Dendritic cell treated with granulocyte-macrophage colony-stimulating factor and Interleukin-4, amounts not matched to agents 40 ng/mL and 50 ng/mL, for 4 days (primary cell): ENCODE data around the gene COX19.

Experiments
- H3K27ac Mint-ChIP-seq: one replicate; pipeline ENCODE4 v1.8.0; 2022; ENCODE audit warnings: mild to moderate bottlenecking, mixed read lengths
- H3K27me3 Mint-ChIP-seq: one replicate; pipeline ENCODE4 v1.8.0; 2022; ENCODE audit warnings: mild to moderate bottlenecking, mixed read lengths
- H3K36me3 Mint-ChIP-seq: one replicate; pipeline ENCODE4 v1.8.0; 2022; ENCODE audit warnings: low read depth, mixed read lengths
- H3K4me1 Mint-ChIP-seq: one replicate; pipeline ENCODE4 v1.8.0; 2022; ENCODE audit warnings: low read depth, mixed read lengths
- H3K4me3 Mint-ChIP-seq: one replicate; pipeline ENCODE4 v1.8.0; 2022; ENCODE audit warnings: mild to moderate bottlenecking, moderate library complexity, mixed read lengths
- H3K9me3 Mint-ChIP-seq: one replicate; pipeline ENCODE4 v1.8.0; 2022; ENCODE audit warnings: mixed read lengths
- intact Hi-C: fragments of 100-400 bp; cut with micrococcal nuclease; formaldehyde crosslinking; loops from one replicate; pipeline ENCODE4 v1.15.0; 2022

COX19 gene

DNA sequence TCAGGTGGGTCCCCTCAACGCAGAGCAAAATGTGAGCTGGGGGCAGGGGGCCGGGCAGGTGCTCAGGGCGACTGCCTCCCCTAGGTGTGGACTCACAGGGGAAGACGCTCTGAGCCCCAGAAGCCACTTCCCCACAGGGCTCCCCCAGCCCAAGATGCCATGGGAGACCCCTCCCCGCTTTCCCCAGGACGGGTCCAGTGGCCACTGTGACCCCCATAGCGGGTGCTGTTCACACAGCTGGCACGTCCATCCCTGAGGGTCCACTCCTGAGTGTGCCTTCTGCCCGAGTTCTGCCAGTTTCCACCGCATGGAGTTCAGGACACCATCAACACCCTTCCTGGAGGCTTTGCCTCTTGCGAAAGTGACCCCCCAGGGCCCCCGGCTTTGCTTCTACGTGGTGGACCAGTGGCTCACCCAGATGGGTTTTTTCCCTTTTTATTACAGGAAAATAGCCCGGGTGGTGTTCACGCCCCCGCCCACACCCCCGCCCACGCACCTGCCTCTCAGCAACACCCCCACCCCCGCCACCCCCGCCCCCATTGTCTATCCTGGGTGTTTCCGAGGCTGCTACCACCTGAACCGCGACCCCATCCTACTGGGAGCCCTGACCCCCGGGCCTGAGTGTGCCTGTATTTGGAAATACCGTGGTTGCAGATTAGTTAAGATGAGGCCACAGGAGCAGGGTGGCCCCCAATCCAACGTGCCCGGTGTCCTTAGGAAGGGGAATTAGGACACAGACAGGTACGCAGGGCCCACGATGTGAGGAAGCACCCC is 52.8 kb downstream of the COX19 start:
- Mint-ChIP-seq H3K27ac (peak overlapping the region; percentile 79), H3K36me3 (peaks cover 81% of the 10 kb centered on the region), H3K4me3 (peak overlapping the region; percentile 51), H3K4me1 (peaks cover 86% of the 10 kb centered on the region), H3K9me3 (no peaks in the 10 kb centered on the region), H3K27me3 (peaks cover 6% of the 10 kb centered on the region)
- intact Hi-C loops: loop anchor here (1.0 to 10.0 kb wide), 2 partner anchors 12 to 142 kb away; no protein-coding TSS in a partner anchor

- Mint-ChIP-seq H3K36me3 (peaks cover 77% of the 10 kb centered on the region), H3K4me3 (no peak overlapping the region), H3K27ac (peak overlapping the region; percentile 79), H3K9me3 (no peaks in the 10 kb centered on the region), H3K4me1 (peaks cover 79% of the 10 kb centered on the region), H3K27me3 (peaks cover 6% of the 10 kb centered on the region)
- intact Hi-C loops: loop anchor here (1.0 to 10.0 kb wide), 2 partner anchors 11 to 143 kb away; no protein-coding TSS in a partner anchor
These were observed 53.6 kb downstream of the COX19 start for GRCh38 chr7:921581-922333.

DNA sequence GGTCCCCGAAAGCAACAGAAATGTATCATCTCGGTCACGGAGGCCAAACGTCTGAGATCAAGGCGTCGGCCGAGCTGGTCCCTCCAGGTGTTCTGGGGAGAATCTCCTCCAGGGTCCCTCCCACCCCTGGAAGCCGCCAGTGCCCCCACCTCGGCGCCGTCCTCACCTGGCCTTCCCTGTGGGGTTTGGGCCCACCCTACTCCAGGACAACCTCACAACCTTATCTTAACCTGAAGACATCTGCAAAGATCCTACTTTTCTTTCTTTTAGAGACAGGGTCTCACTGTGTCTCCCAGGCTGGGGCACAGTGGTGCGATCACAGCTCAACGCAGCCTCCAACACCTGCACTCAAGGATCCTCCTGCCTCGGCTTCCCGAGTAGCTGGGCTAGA is 54.3 kb downstream of the COX19 start:
- no peak overlapping the region for H3K27ac Mint-ChIP-seq
- no peaks in the 10 kb centered on the region for H3K9me3 Mint-ChIP-seq
- H3K36me3 Mint-ChIP-seq: peaks cover 76% of the 10 kb centered on the region
- no peak overlapping the region for H3K4me3 Mint-ChIP-seq
- intact Hi-C loops: loop anchor here (10.0 kb wide), 1 partner anchor 144 kb away; no protein-coding TSS in a partner anchor
- peaks cover 9% of the 10 kb centered on the region for H3K27me3 Mint-ChIP-seq
- peaks cover 79% of the 10 kb centered on the region for H3K4me1 Mint-ChIP-seq

DNA sequence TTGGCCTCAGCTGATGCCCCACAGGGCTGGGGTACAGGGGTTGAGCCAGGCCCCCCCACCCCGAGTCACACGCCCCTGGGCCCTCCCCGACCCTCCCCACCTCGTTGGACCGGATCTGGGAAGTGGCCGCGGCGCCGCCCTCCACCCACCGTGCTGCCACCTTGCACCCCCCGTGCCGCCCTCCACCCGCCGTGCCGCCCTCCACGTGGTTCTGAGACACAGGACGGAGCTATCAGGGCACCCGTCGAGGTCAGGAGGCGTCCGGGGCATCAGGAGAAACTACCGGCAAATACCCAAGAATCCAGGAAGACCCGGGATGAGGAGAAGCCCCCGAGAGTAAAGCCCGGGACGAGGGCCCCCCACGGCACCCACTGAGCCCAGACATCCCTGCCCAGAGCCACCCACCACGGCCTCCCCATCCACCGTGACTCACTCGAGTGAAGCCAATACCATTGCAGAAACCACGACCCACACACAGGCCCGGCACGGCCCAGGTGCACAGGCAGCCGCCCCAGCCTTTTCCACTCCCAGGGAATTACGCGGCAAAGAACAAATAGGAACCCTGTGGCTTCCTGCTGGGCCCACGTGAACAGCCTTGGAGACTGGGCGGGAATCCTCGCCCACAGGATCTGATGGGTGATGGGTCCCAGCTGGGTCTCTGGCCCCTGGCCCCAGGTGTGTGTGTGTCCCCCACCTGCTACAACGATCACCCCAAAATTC is 54.8 kb downstream of the COX19 start:
- Mint-ChIP-seq H3K36me3 (peaks cover 76% of the 10 kb centered on the region), H3K9me3 (no peaks in the 10 kb centered on the region), H3K27ac (no peak overlapping the region), H3K4me1 (peaks cover 79% of the 10 kb centered on the region), H3K27me3 (peaks cover 9% of the 10 kb centered on the region), H3K4me3 (no peak overlapping the region)
- intact Hi-C loops: loop anchor here (10.0 kb wide), 1 partner anchor 144 kb away; no protein-coding TSS in a partner anchor

GRCh38 chr7:919924-920341 is 55.4 kb downstream of the COX19 start:
- peaks cover 9% of the 10 kb centered on the region for H3K27me3 Mint-ChIP-seq
- H3K36me3 Mint-ChIP-seq: peaks cover 80% of the 10 kb centered on the region
- H3K4me3 Mint-ChIP-seq: no peak overlapping the region
- intact Hi-C loops: loop anchor here (10.0 kb wide), 1 partner anchor 145 kb away; no protein-coding TSS in a partner anchor
- H3K9me3 Mint-ChIP-seq: no peaks in the 10 kb centered on the region
- peak overlapping the region; percentile 7 for H3K27ac Mint-ChIP-seq
- peaks cover 81% of the 10 kb centered on the region for H3K4me1 Mint-ChIP-seq

DNA sequence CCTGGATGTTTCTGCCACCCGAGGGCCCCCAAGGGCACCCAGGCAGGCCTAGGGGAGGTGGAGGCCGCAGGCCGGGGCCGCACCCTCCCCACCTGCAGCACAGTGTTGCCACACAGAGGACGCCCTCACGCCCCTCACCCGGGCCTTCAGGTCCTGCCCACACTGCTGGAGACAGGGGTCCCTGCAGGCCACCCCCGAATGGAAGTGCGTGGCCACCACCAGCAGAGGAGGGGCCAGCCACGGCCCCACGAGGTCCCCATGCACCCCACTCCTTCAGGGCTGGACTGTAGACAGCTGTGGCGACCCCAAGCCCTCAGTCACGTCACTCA is 56.3 kb downstream of the COX19 start:
- Mint-ChIP-seq H3K27me3 (peaks cover 9% of the 10 kb centered on the region), H3K27ac (peak overlapping the region; percentile 7), H3K4me3 (no peak overlapping the region), H3K9me3 (no peaks in the 10 kb centered on the region), H3K4me1 (peaks cover 82% of the 10 kb centered on the region), H3K36me3 (peaks cover 81% of the 10 kb centered on the region)
- intact Hi-C loops: no loop called here

DNA sequence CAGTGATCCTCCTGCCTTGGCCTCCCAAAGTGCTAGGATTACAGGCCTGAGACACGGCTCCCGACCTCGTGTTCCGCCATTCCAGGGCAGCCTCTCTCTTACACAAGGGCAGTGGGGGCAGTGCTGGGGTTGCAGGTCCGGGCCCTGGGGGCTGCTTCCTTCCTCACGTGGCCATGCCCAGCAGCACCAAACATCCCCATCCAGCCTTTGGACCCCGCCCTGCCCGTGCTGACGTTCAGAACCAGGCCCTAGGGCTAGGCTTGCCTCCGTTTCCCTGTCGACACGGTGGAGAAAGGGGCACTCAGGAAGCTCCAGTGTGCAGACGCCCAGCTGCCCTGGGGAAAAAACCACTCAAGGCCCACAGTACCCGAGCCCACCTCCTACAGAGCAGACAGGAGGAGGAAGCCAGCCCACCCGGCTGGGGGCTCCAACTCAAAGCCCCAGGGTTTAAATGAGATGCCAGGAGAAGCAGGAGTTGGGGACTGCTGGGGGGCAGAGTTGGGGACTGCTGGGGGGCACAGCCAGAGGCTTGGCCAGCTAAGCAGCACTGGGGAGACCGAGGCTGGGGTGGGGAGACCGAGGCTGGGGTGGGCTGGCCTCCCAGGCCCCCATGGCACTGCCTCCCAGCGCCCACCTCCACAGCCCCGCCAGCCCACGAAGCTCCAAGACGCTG is 56.8 kb downstream of the COX19 start:
- H3K4me1 Mint-ChIP-seq: peaks cover 83% of the 10 kb centered on the region
- peaks cover 9% of the 10 kb centered on the region for H3K27me3 Mint-ChIP-seq
- peaks cover 86% of the 10 kb centered on the region for H3K36me3 Mint-ChIP-seq
- no peak overlapping the region for H3K4me3 Mint-ChIP-seq
- intact Hi-C loops: no loop called here
- peaks cover 3% of the 10 kb centered on the region for H3K9me3 Mint-ChIP-seq
- H3K27ac Mint-ChIP-seq: no peak overlapping the region

GRCh38 chr7:918118-918425 is 57.3 kb downstream of the COX19 start:
- no peak overlapping the region for H3K27ac Mint-ChIP-seq
- H3K27me3 Mint-ChIP-seq: peaks cover 9% of the 10 kb centered on the region
- H3K36me3 Mint-ChIP-seq: peaks cover 91% of the 10 kb centered on the region
- peaks cover 83% of the 10 kb centered on the region for H3K4me1 Mint-ChIP-seq
- intact Hi-C loops: no loop called here
- no peak overlapping the region for H3K4me3 Mint-ChIP-seq
- H3K9me3 Mint-ChIP-seq: peaks cover 8% of the 10 kb centered on the region

- Mint-ChIP-seq H3K36me3 (peaks cover 91% of the 10 kb centered on the region), H3K27ac (no peak overlapping the region), H3K4me1 (peaks cover 83% of the 10 kb centered on the region), H3K9me3 (peaks cover 9% of the 10 kb centered on the region), H3K4me3 (no peak overlapping the region), H3K27me3 (peaks cover 9% of the 10 kb centered on the region)
- intact Hi-C loops: no loop called here
These were observed 57.9 kb downstream of the COX19 start for GRCh38 chr7:917255-918117.

- peaks cover 8% of the 10 kb centered on the region for H3K27me3 Mint-ChIP-seq
- no peak overlapping the region for H3K27ac Mint-ChIP-seq
- H3K4me3 Mint-ChIP-seq: no peak overlapping the region
- intact Hi-C loops: no loop called here
- peaks cover 9% of the 10 kb centered on the region for H3K9me3 Mint-ChIP-seq
- H3K36me3 Mint-ChIP-seq: peaks cover 85% of the 10 kb centered on the region
- H3K4me1 Mint-ChIP-seq: peaks cover 78% of the 10 kb centered on the region
These were observed 58.9 kb downstream of the COX19 start for GRCh38 chr7:916291-916941.
